Muscle layer of duodenum (tissue), 2 donors: ENCODE measurements around the gene MGST2.
"Not testable (repeated sequence)": the region's sequence is repeated elsewhere in the genome, so short reads cannot be mapped to it uniquely, and the experiment has no call there.

Source experiments
- H3K27ac ChIP-seq: one replicate; pipeline ENCODE4 v1.7.0; 2013; ENCODE audit warnings: mild to moderate bottlenecking, low read length
- H3K27me3 ChIP-seq: one replicate; pipeline ENCODE4 v1.7.0; 2013; ENCODE audit warnings: low read depth, mild to moderate bottlenecking, control low read depth, low read length
- H3K36me3 ChIP-seq, 2 donors: one replicate each; pipeline ENCODE4 v1.7.0; 2013; ENCODE audit warnings: low read length in 2 of 2, control low read depth in 1 of 2, mild to moderate bottlenecking in 1 of 2; ENCODE audit not compliant: insufficient read depth in 2 of 2, control insufficient read depth in 1 of 2
- H3K4me1 ChIP-seq, 2 donors: one replicate each; pipeline ENCODE4 v1.7.0; 2013; ENCODE audit warnings: low read length in 2 of 2, mild to moderate bottlenecking in 2 of 2, control low read depth in 1 of 2, moderate library complexity in 1 of 2; ENCODE audit not compliant: insufficient read depth in 2 of 2, control insufficient read depth in 1 of 2
- H3K4me3 ChIP-seq, 2 donors: one replicate each; pipeline ENCODE4 v1.7.0; 2013; ENCODE audit warnings: low read length in 2 of 2, low read depth in 1 of 2, mild to moderate bottlenecking in 1 of 2
- H3K9me3 ChIP-seq, 2 donors: one replicate each; pipeline ENCODE4 v1.7.0; 2013; ENCODE audit warnings: low read length in 2 of 2, control low read depth in 1 of 2, mild to moderate bottlenecking in 1 of 2; ENCODE audit not compliant: control insufficient read depth in 1 of 2
- donor health status: healthy.

The MGST2 gene

DNA sequence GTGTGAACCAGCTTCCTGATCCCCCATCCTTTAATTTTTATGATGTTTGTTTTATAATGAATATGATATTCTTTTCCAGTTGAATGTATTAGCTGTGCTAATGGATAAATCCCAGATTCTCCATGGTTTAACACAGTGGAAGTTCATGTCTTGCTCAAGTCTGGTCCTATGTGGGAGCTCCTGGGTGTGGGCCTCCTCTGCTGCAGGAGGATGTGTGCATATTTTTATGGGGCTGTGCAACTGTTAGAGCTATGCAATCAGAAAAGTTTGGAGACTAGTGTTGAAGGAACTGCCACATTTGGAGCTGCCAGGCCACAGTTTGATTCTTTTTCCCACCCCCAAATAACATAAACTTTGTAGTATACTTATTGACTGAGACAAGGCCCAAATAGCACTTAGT, 24.8 kb downstream of the MGST2 start:
- peaks cover 11 to 18% of the 10 kb centered on the region in 2 donors for H3K4me1 ChIP-seq

GRCh38 chr4:139692309-139693012, 26.8 kb downstream of the MGST2 start:
- no peaks in the 10 kb centered on the region for H3K27me3 ChIP-seq
- H3K9me3 ChIP-seq: no peaks in the 10 kb centered on the region
- H3K4me1 ChIP-seq: peaks cover 2 to 13% of the 10 kb centered on the region in 2 donors
- no peak overlapping the region for H3K4me3 ChIP-seq
- peaks cover 7 to 13% of the 10 kb centered on the region in 2 donors for H3K36me3 ChIP-seq
- H3K27ac ChIP-seq: no peak overlapping the region

More for the DNA sequence above, 24.8 kb downstream of the MGST2 start:
- Histone ChIP-seq H3K27ac (no peak overlapping the region), H3K36me3 (peaks cover 0 to 3% of the 10 kb centered on the region in 2 donors), H3K27me3 (no peaks in the 10 kb centered on the region), H3K9me3 (no peaks in the 10 kb centered on the region), H3K4me3 (no peak overlapping the region)

GRCh38 chr4:139694522-139695107, 29.0 kb downstream of the MGST2 start:
- Histone ChIP-seq H3K36me3 (peaks cover 7 to 13% of the 10 kb centered on the region in 2 donors), H3K4me3 (no peak overlapping the region), H3K9me3 (no peaks in the 10 kb centered on the region), H3K27ac (no peak overlapping the region), H3K4me1 (peaks cover 0 to 8% of the 10 kb centered on the region in 2 donors), H3K27me3 (no peaks in the 10 kb centered on the region)

DNA sequence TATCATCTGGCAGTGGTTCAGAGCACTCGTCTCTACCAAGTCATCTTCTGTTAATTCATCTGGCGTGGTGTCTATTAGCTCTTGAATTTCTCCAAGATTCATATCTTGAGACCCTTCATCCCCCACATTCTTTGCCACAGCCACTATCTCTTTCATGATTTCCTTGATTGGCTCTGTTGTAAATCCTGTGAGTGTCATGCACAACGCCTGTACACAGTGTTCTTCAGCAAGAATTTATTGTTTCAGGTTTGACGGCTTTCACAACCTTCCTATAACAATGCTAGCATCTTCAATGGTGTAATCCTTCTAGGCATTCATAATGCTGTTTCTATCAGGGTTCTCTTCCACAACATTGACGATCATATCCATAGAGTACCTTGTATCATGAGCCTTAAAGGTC, 30.9 kb downstream of the MGST2 start:
- Histone ChIP-seq H3K27me3 (no peaks in the 10 kb centered on the region), H3K4me1 (peaks cover 0 to 8% of the 10 kb centered on the region in 2 donors), H3K4me3 (no peak overlapping the region), H3K9me3 (no peaks in the 10 kb centered on the region), H3K36me3 (peaks cover 7 to 13% of the 10 kb centered on the region in 2 donors), H3K27ac (no peak overlapping the region)

GRCh38 chr4:139698167-139698925, 32.7 kb downstream of the MGST2 start:
- not testable (repeated sequence) for H3K9me3 ChIP-seq, H3K27me3 ChIP-seq, H3K27ac ChIP-seq, H3K4me3 ChIP-seq, H3K4me1 ChIP-seq
- H3K36me3 ChIP-seq: peaks cover 10 to 12% of the 10 kb centered on the region in 2 donors

DNA sequence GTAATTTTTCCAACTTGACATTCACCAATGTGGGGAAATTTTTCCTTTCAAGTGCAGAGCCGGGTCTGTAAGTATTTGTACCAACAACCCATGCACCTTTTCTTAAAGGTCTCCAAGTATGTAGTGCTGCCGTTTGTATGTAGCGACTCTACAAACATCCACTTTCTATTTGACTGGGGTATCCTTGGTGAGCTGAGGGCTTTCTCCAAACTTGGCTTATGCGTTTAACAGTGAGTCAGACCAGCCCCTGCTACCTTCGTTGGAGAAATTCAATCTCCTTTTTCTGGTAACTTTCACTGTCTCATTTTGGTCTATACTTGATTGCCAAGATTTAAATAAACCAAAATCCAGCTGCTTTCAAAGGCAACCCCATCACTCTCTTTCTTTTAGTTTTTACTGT, 34.9 kb downstream of the MGST2 start:
- no peaks in the 10 kb centered on the region for H3K27me3 ChIP-seq
- H3K4me3 ChIP-seq: no peak overlapping the region
- no peak overlapping the region for H3K27ac ChIP-seq
- H3K36me3 ChIP-seq: peaks cover 20 to 29% of the 10 kb centered on the region in 2 donors
- no peaks in the 10 kb centered on the region for H3K9me3 ChIP-seq
- no peaks in the 10 kb centered on the region for H3K4me1 ChIP-seq

GRCh38 chr4:139704915-139705485, 39.4 kb downstream of the MGST2 start:
- H3K36me3 ChIP-seq: peaks cover 20 to 22% of the 10 kb centered on the region in 2 donors

DNA sequence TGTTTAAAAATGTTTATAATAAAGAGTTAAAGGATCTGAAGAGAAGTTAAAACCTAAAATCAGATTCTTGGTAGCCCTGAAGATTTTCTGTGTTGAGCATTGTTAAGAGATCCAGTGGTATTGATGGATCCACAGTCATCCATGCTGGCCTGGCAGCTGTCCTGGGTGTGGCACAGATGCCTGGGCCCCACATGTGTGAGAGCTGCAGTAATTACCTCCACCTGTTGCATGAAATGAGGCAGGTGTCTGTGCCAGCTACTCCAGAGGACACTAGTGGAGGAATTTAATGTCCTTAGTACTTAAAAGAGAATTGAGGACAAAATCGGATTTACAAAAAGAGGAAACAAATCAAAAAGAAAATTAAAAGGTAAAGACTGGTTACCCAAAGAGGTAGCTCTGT, 44.0 kb downstream of the MGST2 start:
- H3K27ac ChIP-seq: no peak overlapping the region
- no peaks in the 10 kb centered on the region for H3K9me3 ChIP-seq
- no peak overlapping the region for H3K4me3 ChIP-seq
- H3K4me1 ChIP-seq: peaks cover 0 to 17% of the 10 kb centered on the region in 2 donors
- H3K27me3 ChIP-seq: no peaks in the 10 kb centered on the region
- peaks cover 9 to 15% of the 10 kb centered on the region in 2 donors for H3K36me3 ChIP-seq

More at GRCh38 chr4:139704915-139705485, 39.4 kb downstream of the MGST2 start:
- no peak overlapping the region for H3K27ac ChIP-seq
- no peaks in the 10 kb centered on the region for H3K9me3 ChIP-seq
- no peaks in the 10 kb centered on the region for H3K27me3 ChIP-seq
- no peak overlapping the region for H3K4me3 ChIP-seq
- no peaks in the 10 kb centered on the region for H3K4me1 ChIP-seq

GRCh38 chr4:139710073-139710472, 44.5 kb downstream of the MGST2 start:
- Histone ChIP-seq H3K4me3 (no peak overlapping the region), H3K9me3 (no peaks in the 10 kb centered on the region), H3K4me1 (peaks cover 0 to 17% of the 10 kb centered on the region in 2 donors), H3K27ac (no peak overlapping the region), H3K27me3 (no peaks in the 10 kb centered on the region), H3K36me3 (peaks cover 6 to 12% of the 10 kb centered on the region in 2 donors)

DNA sequence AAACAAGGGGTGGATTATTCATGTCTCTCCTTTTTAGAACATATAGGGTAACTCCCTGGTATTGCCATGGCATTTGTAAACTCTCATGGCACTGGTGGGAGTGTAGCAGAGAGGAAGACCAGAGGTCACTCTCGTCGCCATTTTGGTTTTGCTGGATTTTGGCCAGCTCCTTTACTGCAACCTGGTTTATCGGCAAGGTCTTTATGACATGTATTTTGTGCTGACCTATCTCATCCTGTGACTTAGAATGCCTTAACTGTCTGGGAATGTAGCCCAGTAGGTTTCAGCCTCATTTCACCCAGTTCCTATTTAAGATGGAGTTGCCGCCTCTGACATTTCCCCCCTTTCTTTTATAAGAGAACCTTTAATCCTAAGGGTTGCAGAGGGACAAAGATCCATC, 45.8 kb downstream of the MGST2 start:
- Histone ChIP-seq H3K4me3 (no peak overlapping the region), H3K9me3 (no peaks in the 10 kb centered on the region), H3K27me3 (no peaks in the 10 kb centered on the region), H3K4me1 (peaks cover 0 to 17% of the 10 kb centered on the region in 2 donors), H3K36me3 (peaks cover 0 to 2% of the 10 kb centered on the region in 2 donors), H3K27ac (no peak overlapping the region)

DNA sequence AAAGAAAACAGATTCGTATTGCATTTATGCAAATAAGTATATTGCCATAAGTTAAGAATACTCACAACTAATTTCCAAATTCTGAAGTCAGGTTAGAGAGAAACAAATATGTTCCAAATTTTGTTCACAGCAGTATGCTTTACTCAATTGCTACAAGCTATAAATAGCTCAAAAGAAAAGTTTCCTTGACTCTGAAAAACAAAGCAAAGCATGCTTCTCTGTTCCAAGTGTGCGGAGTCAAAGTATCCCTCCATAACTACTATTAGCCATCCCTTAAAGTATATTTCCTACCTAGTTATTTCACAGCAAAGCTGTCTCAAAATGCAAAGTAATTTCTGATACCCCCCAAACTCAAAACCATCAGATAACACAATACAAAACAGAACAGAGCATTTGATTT, 47.3 kb downstream of the MGST2 start:
- H3K4me3 ChIP-seq: no peak overlapping the region
- H3K36me3 ChIP-seq: peaks cover 0 to 9% of the 10 kb centered on the region in 2 donors
- peaks cover 0 to 17% of the 10 kb centered on the region in 2 donors for H3K4me1 ChIP-seq
- H3K9me3 ChIP-seq: no peaks in the 10 kb centered on the region
- no peaks in the 10 kb centered on the region for H3K27me3 ChIP-seq
- no peak overlapping the region for H3K27ac ChIP-seq
